Stimulated activated CD8-positive, alpha-beta memory T cell treated with anti-CD3 and anti-CD28 coated beads, Interleukin-7, amount 100 ng/mL, for 4 hours (primary cell): ENCODE data around the gene AHSG.
"Not testable (repeated sequence)": the region's sequence is repeated elsewhere in the genome, so short reads cannot be mapped to it uniquely, and the experiment has no call there.

Experiments
- DNase-seq, 2 donors: peaks; one replicate each; pipeline ENCODE4 v3.0.0-alpha.2; 2020; ENCODE audit warnings: low read depth in 2 of 2

The AHSG gene

GRCh38 chr3:186612721-186613636 lies at the start of gene AHSG:
TSS of gene AHSG (plus strand) at chr3:186613060. CDS start at chr3:186613142, 82 bp downstream.
- no peak for DNase-seq

- no peak for DNase-seq
Measured at GRCh38 chr3:186564586-186564985, 48.3 kb upstream of the AHSG start.

- DNase-seq: no peak
Measured at GRCh38 chr3:186566772-186567071, 46.1 kb upstream of the AHSG start.

GRCh38 chr3:186567072-186567921 lies 45.6 kb upstream of the AHSG start, which contains the start of gene TBCCD1:
TSS of gene TBCCD1 (minus strand) at chr3:186567339. CDS start at chr3:186564329, 3,010 bp downstream.
- peak; percentile 84 to 88 for DNase-seq

- not testable (repeated sequence) for DNase-seq
Measured at GRCh38 chr3:186569361-186569760, 43.5 kb upstream of the AHSG start.

GRCh38 chr3:186569779-186570095 lies 43.1 kb upstream of the AHSG start:
- DNase-seq: no peak

GRCh38 chr3:186570096-186570940 lies 42.5 kb upstream of the AHSG start, which contains the start of gene DNAJB11:
TSS of gene DNAJB11 (plus strand) at chr3:186570720. CDS start at chr3:186570898, 178 bp downstream.
- DNase-seq: peak; percentile 98 to 99

GRCh38 chr3:186570941-186571643 lies 41.8 kb upstream of the AHSG start:
- DNase-seq: no peak

GRCh38 chr3:186571644-186572013 lies 41.2 kb upstream of the AHSG start:
- no peak for DNase-seq

GRCh38 chr3:186577521-186577920 lies 35.3 kb upstream of the AHSG start:
- no peak for DNase-seq

- no peak for DNase-seq
Measured at GRCh38 chr3:186580785-186581184, 32.1 kb upstream of the AHSG start.

GRCh38 chr3:186582541-186582940 lies 30.3 kb upstream of the AHSG start:
- DNase-seq: no peak

GRCh38 chr3:186583831-186584230 lies 29.0 kb upstream of the AHSG start:
- no peak for DNase-seq

GRCh38 chr3:186586245-186586644 lies 26.6 kb upstream of the AHSG start:
- DNase-seq: not testable (repeated sequence)

GRCh38 chr3:186587183-186587582 lies 25.7 kb upstream of the AHSG start:
- no peak for DNase-seq

- DNase-seq: no peak
Measured at GRCh38 chr3:186588632-186589031, 24.2 kb upstream of the AHSG start.

- no peak for DNase-seq
Measured at GRCh38 chr3:186589121-186589520, 23.7 kb upstream of the AHSG start.

GRCh38 chr3:186589856-186590579 lies 22.8 kb upstream of the AHSG start:
- DNase-seq: no peak

GRCh38 chr3:186590580-186591295 lies 22.1 kb upstream of the AHSG start:
- DNase-seq: no peak

GRCh38 chr3:186592682-186593081 lies 20.2 kb upstream of the AHSG start:
- DNase-seq: no peak
